Measurements from ENCODE around the gene NKX2-3.

NKX2-3 gene

GRCh38 chr10:99526861-99527504 is 5.8 kb upstream of the NKX2-3 start:
- H3K36me3 ChIP-seq (ENCODE audit: control insufficient read depth in 2 of 2, insufficient read depth in 1 of 2, low read length in 2 of 2) = no peaks in the 10 kb centered on the region
- peak; percentile 80 for TF ChIP-seq SCRT1 (tag by site-specific recombination; IDR thresholded peaks at IDR 0.05; ENCODE audit: borderline replicate concordance)
- TF ChIP-seq ZNF501 (tag by site-specific recombination; IDR thresholded peaks at IDR 0.05) = no peak
- TF ChIP-seq ZNF571 (tag by site-specific recombination; IDR thresholded peaks at IDR 0.05) = no peak
- TF ChIP-seq ZNF423 (tag by site-specific recombination; IDR thresholded peaks at IDR 0.05) = no peak
- TF ChIP-seq ZNF174 (tag by site-specific recombination; IDR thresholded peaks at IDR 0.05) = no peak
- TF ChIP-seq ZBTB20 (tag by site-specific recombination; IDR thresholded peaks at IDR 0.05) = no peak
- TF ChIP-seq SALL2 (tag by site-specific recombination; IDR thresholded peaks at IDR 0.05; ENCODE audit: borderline replicate concordance) = no peak
- TF ChIP-seq TSHZ1 (tag by site-specific recombination; IDR thresholded peaks at IDR 0.05; ENCODE audit: borderline replicate concordance) = no peak
- 0 out of 2 replicates have a peak, but pooled peaks have one; percentile 44 for TF ChIP-seq ZNF366 (tag by site-specific recombination; conservative IDR thresholded peaks at IDR 0.05)
- TF ChIP-seq ZNF398 (tag by site-specific recombination; IDR thresholded peaks at IDR 0.05) = peak; percentile 34; the same call in 1 of the 2 replicates
- TF ChIP-seq PATZ1 (tag by site-specific recombination; IDR thresholded peaks at IDR 0.05) = no peak
- peaks cover 22% of the 10 kb centered on the region for H3K4me1 ChIP-seq (ENCODE audit: control insufficient read depth, insufficient read depth, low read length)
- H3K27ac ChIP-seq (ENCODE audit: extremely low read depth, low read depth, low read length) = no peak overlapping the region
- CTCF ChIA-PET = interaction anchor here (1.1 kb wide), 1 partner anchor 23 kb away, joined by 5 read pairs; no protein-coding TSS in a partner anchor
- POLR2A ChIA-PET = no interaction called here
- no peaks in the 10 kb centered on the region for H3K9me3 ChIP-seq (ENCODE audit: control insufficient read depth, insufficient read depth, low read depth, low read length)
- H3K4me3 ChIP-seq (ENCODE audit: low read depth, low read length) = no peak overlapping the region

- TF ChIP-seq ZNF837 (tag by site-specific recombination; IDR thresholded peaks at IDR 0.05) (no peak), ZFP37 (tag by site-specific recombination; IDR thresholded peaks at IDR 0.05) (no peak), ZNF654 (tag by site-specific recombination; IDR thresholded peaks at IDR 0.05; ENCODE audit: low read depth) (no peak), ZBTB44 (tag by site-specific recombination; IDR thresholded peaks at IDR 0.05) (no peak), ZNF302 (tag by site-specific recombination; IDR thresholded peaks at IDR 0.05; ENCODE audit: low read depth) (no peak), ZBTB7A (tag by site-specific recombination; IDR thresholded peaks at IDR 0.05; ENCODE audit: low read depth) (no peak)
- peaks cover 22% of the 10 kb centered on the region for H3K4me1 ChIP-seq (ENCODE audit: control insufficient read depth, insufficient read depth, low read length)
- no peak overlapping the region for H3K4me3 ChIP-seq (ENCODE audit: low read depth, low read length)
- no peaks in the 10 kb centered on the region for H3K36me3 ChIP-seq (ENCODE audit: control insufficient read depth in 2 of 2, insufficient read depth in 1 of 2, low read length in 2 of 2)
- POLR2A ChIA-PET = no interaction called here
- no peak overlapping the region for H3K27ac ChIP-seq (ENCODE audit: extremely low read depth, low read depth, low read length)
- H3K9me3 ChIP-seq (ENCODE audit: control insufficient read depth, insufficient read depth, low read depth, low read length) = no peaks in the 10 kb centered on the region
- CTCF ChIA-PET = interaction anchor here (0.7 kb wide), 1 partner anchor 135 kb away, joined by 3 read pairs; no protein-coding TSS in a partner anchor
These were observed 4.9 kb upstream of the NKX2-3 start for GRCh38 chr10:99527526-99528493.
